Suppressor macrophage (primary cell): ENCODE results near the gene METRNL.

ENCODE experiments used
- DNase-seq, 4 experiments: peaks; one replicate each; pipeline ENCODE4 v3.0.0-alpha.2; 2020 to 2022

Gene METRNL

DNA sequence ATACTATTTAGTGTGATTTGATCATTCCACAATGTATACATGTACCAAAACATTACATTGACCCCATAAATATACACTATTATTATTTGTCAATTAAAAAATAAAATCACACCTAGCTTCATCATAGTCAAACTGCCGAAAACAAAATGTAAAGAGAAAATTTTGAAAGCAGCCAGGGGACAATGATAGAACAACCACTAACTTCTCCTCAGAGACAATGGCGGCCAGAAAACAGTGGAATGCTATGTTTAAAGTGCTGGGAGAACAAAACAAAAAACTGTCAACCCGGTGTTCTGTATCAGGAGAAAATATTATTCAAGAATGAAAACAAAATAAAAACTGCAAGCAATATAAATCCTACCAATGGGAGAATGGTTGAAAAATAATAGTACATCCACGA is 63.2 kb downstream of the METRNL start:
- DNase-seq = no peak

DNA sequence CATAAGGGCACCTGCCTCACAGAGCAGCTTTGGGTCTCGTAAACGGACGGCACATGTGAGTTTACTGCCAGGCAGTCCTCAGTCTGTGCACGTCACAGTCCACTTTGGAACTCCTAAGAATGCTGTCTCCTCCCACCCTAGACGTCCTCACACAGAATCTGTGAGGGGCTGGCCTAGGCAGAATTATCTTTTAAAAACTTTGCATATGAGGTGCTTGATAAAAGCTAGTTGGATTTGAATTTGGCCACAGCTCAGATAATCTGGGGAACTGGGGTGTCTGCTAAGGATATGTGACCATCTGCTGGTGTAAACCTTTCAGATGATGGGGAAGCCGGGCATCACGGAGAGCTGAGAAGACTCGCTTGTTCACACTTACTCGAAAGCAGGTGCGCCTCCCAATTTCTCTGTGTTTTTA is 64.4 kb downstream of the METRNL start:
- DNase-seq = no peak
